T-helper 9 cell (primary cell): ENCODE data around the gene PCDH12.

Source experiments
- DNase-seq: peaks from one replicate; pipeline ENCODE4 v3.0.0-alpha.2; 2020

PCDH12 gene

DNA sequence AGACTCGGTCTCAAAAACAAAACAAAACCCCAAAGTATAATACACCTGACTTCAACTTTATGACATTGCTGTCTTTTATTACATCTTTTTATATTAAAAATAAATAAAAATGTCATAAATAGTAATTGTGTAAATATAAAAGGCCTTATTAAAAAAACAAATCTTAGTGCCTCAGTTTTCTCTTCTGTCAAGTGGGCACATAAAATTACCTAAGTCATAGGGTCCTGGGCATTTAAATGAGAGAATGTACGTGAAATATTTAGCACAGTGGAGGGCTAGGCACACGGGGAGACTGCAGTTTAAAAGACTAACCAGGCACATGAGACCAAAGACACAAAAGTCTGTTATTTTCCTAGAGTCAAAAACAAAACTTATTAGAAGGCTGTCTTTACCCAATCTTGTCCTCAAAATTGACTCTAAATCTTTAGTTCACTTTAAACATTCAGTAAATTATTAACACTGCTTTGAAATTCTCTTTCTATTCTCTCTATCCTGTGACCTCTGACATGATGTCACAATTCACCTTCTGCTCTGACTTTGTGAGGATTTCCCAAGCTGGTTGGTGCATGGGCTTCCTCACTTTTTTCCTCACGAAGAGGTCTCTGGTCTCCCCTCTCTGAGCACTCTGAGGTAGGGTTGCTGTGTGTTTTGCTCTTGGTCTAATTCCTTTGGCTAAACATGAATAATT is 8.4 kb upstream of the PCDH12 start:
- DNase-seq: no peak

DNA sequence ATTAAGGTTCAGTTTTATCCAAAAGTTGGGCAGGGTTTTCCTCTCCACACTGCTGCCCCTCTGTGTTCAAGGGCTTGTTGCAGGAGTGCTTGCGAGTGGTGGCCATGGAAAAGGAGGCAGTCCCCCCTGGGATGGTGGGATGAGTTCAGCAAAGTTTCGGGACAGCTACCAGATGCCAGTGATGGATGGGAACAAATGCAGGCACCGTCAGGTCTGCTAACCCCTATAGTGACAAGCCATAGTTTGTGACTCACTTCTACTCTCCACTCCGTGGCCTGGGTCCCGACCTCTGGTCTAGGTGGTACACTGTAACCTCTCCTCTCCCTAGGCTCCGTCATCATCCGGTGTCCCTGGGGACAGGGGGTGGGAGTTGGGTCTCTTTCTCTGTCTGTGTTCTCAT is 7.1 kb upstream of the PCDH12 start:
- no peak for DNase-seq

DNA sequence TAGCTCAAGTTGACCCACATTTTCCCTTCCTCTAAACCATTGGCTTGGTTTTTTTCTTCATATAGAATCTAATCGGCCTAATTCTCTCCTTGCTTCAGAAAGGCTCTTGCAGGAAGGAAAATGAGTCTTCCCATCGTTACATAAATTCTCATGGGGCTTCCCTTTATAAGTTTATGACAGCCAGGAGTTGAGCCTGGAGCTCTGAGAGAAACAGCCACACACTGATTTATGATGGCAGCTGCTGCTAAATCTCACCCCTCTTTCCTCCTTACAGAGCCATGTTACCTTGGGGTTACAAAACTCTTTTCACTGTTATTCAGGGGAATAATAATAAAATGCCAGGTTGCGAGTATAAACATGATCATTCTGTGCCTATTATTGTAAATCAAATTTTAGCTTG is 5.7 kb upstream of the PCDH12 start:
- no peak for DNase-seq

GRCh38 chr5:141961466-141961865 is 3.5 kb upstream of the PCDH12 start:
- DNase-seq: no peak

DNA sequence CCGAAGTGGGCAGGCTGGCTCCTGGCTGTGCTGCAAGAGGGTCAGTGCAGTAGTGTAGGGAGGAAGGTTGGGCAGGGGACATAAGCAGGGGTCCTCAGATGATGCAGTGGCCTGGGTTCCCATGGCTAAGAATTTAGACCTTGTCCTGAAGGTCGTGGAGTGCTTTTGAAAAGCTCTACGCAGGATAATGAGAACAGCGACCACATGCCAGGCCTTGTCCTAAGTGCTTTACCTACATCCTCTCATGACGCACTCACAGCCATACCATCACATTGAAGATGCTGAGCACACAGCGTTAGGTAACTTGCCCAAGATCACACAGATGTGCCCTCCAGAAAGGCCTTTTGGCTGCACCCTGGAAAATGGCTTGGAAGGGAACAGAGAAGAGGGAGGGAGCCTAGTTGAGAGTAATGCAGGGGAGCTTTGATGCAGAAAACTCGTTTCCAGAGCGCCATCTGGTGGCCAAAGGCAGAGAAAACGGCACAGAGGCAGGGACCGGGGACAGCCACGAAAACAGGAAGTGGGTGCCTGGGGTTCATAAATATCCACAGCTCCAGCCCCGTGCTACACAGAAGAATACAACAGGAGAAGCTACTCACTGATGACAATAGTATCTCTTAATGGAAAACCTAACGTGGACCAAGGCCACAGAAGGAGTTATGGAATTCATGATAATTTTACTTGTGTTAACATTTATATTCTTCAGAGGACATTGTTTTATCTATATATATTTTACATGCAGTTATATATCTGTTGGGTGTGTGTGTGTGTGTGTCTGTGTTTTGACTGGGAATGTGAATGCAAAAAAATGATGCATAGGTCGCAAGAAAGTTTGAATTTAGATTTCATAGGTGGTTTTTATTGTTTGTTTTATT is 2.7 kb upstream of the PCDH12 start:
- peak; percentile 91 for DNase-seq

DNA sequence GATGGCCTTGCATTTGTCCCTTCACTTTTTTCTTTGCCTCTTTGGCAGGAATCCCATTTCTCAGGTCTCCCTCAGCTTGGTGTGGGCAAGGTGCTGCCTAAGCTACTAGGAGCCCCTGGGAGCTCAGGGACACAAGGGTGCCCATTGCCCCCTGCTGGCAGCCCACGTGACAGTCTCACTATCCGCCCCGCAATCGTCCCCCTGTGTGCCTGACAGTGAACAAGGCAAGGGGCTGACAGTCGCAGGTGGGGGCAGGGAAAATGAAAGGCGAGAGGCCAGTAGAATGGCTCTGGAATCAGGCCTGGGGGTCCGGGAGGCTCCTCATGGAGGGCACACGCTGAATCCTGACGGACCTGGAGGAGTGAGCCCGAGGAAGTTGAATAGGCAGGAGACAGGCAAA is 2.0 kb upstream of the PCDH12 start:
- DNase-seq: no peak

- DNase-seq: no peak
Observed at GRCh38 chr5:141958546-141959172, 657 bp upstream of the PCDH12 start.

DNA sequence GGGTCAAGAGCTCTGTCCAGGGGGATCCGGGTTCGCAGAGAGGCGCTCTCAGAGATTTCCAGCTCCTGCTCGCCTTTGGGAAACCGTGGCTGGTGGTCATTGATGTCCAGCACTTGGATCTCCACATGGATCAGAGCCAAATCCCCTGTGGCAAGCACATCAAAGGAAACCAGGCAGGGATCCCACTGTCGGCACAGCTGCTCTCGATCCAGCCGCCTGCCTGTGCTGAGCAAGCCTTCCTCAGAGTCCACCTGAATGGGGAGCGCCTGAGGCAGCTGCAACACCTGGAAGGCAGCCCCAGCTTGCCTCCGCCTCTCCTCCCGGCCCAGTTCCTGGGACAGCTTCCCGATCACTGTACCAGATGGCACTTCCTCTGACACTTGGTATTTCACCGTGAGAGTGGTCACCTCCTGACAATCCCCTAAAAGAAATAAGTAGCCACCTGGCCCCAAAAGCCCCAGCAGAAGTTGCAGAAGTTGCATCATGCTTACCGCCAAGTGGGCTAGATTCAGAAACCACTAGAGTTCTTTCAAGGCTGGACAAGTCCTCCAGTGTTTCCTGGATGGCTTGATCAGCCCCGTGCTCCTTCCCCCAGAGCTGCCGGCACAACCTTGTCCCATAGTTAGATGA is 520 bp downstream of the PCDH12 start:
- no peak for DNase-seq

DNA sequence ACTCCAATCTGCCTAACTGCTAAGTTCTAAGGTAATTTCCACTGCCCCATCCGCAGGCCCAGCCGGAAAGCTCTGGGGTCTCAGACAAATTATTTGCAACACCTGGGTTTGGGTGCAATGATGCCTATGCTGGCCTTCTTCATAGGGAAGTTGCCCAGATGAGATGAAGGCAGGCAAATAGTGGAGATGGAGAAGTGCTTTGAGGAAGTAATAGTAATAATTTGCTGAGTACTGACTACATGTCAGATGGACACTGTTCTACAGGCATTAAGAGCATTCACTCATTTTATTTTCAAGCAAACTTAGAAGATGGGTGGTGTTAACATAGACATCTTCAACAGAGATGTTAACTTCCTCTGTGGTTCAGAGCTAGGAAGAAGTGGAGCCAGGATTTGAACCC is 3.8 kb downstream of the PCDH12 start:
- DNase-seq: no peak

DNA sequence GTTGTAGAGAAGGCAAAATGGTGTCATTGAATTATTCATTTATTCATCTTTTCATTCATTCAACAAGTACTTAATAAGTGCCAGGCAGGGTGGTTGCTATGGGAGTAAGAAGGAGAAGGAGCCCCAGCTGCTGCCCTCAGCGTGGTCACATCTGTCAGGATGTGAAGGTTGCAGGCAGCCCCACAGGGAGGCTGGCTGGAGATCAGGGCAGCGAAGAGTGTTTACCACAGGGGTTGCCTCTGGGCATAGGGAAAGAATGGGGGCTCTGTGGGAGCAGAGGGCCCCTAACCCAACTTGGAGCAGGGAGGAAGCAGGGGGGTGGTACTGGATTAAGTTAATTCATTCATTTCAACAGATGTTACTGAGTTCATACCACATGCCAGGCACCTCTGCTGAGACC is 6.0 kb downstream of the PCDH12 start:
- no peak for DNase-seq

- no peak for DNase-seq
Observed at GRCh38 chr5:141951332-141951781, 6.6 kb downstream of the PCDH12 start.

DNA sequence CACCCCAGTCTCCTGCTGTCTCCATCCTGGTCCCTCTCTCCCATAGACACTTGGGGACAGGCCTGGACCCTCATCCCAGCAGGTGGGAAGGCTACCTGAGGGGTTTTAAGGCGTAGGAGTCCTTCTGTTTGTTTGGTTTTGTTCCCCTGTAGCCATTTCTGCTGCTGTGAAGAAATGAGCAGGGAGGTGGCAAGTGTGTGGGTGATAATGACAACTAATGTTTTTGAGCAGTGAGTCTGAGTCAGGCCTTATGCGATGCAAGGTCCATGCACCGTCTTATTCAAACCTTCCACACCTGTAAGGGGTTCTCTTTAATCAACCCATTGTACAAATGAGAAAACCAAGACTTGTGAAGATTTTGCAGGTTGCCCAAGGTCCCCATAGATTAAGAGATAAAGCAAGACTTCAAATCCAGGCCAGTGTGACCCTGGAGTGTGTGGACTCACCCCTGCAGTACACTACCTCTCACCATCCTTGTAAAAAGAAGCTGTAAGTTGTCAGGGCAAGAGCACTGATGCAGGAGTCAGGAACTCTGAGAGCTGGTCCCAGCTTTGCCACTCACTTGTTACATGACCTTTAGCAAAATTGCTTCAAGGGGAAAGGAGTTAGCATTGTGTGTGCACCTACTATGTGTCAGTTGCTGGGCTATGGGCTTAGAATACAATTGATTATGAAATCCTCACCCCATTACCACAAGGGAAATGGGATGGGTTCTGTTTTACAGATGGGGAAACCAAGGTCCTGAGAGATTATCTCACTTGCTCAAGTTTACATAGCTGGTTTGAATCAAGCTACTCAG is 7.6 kb downstream of the PCDH12 start:
- no peak for DNase-seq

DNA sequence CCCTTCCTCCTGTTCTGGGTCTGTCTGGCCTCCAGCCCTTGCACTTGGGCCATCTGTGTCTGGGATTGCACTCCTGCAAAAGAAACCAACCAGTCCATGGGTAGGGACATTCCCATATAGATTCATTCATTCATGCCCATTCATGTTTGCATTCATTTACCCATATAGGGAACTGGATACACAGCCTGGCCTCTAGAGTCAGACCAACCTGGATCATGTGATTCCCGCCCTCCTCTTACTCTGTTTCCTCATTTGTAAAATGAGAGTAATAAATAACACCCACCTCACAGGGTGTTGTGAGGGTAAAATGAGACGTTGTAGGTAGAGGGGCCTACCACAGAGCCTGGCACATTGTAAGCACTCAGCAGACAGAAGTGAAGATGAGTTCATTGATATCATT is 8.5 kb downstream of the PCDH12 start:
- DNase-seq: no peak

DNA sequence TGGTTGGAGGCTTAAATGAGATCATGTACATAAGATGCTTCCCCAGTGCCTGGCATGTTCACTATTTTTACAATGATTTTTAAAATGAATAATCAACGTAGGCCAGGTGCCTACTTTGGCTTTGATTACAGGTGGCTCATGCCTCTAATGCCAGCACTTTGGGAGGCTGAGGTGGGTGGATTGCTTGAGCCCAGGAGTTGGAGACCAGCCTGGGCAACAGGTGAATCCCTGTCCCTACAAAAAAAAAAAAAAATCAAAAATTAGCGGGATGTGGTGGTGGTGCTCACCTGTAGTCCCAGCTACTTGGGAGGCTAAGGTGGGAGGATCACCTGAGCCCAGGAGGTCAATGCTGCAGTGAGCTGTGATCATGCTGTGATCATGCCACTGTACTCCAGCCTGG is 9.2 kb downstream of the PCDH12 start:
- no peak for DNase-seq

GRCh38 chr5:141947316-141947715 is 10.7 kb downstream of the PCDH12 start:
- no peak for DNase-seq

DNA sequence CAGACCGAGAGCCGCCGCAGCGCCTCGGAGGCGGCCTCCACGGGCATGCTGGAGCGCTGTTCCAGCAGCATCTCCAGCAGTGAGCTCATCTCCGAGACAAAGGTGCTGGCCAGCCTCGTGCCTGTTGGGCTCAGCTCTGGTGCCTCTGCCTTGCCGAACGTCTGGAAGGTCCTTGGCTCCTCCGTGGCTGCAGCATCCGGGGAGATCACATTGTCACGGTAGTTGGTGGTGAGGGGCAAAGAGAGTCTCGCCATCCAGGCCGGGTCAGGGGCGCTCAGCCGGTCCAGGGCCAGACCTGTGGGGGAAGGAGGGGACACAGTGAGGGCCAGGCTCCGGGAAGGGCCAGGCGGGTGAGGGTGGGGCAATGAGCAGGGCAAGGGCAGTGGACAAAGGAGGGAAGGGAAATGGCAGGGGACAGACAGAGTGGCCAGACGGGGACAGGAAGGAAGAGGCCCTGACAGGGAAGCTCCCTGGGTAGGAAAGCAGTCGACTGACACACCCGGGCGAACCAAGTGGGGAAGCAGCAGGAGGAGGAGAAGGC is 12.4 kb downstream of the PCDH12 start:
- DNase-seq: no peak

DNA sequence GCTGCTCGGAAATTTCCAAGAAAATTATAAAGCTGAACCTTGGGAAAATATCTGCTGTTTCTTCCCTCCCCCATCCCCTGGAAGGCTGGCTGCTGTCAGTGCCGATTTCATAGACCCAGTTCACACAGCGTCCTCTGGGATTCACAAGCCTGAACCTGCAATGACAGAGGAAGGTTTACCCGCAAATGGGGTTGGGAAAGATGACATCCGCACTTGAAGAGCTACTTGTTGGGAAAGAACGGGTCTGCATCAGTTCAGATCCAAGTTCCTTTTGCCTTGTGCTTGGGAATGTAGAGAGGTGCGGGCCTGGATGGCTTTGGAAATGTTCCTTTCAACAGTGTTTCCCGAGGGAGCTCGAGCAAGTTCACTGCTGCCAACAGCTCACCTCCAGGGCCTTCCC is 13.9 kb downstream of the PCDH12 start:
- no peak for DNase-seq

GRCh38 chr5:141942185-141942857 is 15.7 kb downstream of the PCDH12 start:
- DNase-seq: no peak

- DNase-seq: no peak
Observed at GRCh38 chr5:141941779-141942178, 16.2 kb downstream of the PCDH12 start.

- DNase-seq: no peak
Observed at GRCh38 chr5:141941307-141941706, 16.7 kb downstream of the PCDH12 start.

- no peak for DNase-seq
Observed at GRCh38 chr5:141940695-141941271, 17.2 kb downstream of the PCDH12 start.
